GM20000 (cell line): ENCODE measurements around the gene NEU3.

ENCODE experiments used
- DNase-seq: peaks from one replicate; pipeline ENCODE4 v3.0.0; 2012; ENCODE audit warnings: low spot score
- TF ChIP-seq, protein P1 (sequence below): IDR thresholded peaks from 2 replicates; pipeline ENCODE4 v1.5.1; 2012; ENCODE audit warnings: mild to moderate bottlenecking, control low read depth; ENCODE audit errors: extremely low read depth, missing control alignments

NEU3 gene

GRCh38 chr11:75050516-75050915 lies 61.8 kb downstream of the NEU3 start:
- TF ChIP-seq, protein P1, sequence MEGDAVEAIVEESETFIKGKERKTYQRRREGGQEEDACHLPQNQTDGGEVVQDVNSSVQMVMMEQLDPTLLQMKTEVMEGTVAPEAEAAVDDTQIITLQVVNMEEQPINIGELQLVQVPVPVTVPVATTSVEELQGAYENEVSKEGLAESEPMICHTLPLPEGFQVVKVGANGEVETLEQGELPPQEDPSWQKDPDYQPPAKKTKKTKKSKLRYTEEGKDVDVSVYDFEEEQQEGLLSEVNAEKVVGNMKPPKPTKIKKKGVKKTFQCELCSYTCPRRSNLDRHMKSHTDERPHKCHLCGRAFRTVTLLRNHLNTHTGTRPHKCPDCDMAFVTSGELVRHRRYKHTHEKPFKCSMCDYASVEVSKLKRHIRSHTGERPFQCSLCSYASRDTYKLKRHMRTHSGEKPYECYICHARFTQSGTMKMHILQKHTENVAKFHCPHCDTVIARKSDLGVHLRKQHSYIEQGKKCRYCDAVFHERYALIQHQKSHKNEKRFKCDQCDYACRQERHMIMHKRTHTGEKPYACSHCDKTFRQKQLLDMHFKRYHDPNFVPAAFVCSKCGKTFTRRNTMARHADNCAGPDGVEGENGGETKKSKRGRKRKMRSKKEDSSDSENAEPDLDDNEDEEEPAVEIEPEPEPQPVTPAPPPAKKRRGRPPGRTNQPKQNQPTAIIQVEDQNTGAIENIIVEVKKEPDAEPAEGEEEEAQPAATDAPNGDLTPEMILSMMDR, result no peak

GRCh38 chr11:75051043-75051442 lies 62.3 kb downstream of the NEU3 start:
- TF ChIP-seq, protein P1, result no peak
- no peak for DNase-seq

More at GRCh38 chr11:75050516-75050915, 61.8 kb downstream of the NEU3 start:
- no peak for DNase-seq

- TF ChIP-seq, protein P1, result no peak
Observed at GRCh38 chr11:75052457-75052856, 63.7 kb downstream of the NEU3 start.

DNA sequence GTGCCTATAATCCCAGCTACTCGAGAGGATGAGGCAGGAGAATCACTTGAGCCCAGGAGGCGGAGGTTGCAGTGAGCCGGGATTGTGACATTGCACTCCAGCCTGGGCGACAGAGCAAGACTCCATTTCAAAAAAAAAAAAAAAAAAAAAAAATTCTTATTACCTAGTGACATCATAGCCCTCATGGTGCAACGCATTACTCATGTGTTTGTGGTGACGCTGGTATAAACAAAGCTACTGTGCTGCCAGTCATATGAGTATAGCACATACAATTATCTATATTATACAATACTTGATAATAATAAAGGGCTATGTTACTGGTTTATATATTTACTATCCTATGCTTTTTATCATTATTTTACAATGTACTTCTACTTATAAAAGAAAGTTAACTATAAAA lies 66.8 kb downstream of the NEU3 start:
- DNase-seq, result no peak
- TF ChIP-seq, protein P1, result no peak

More at GRCh38 chr11:75052457-75052856, 63.7 kb downstream of the NEU3 start:
- DNase-seq, result no peak

DNA sequence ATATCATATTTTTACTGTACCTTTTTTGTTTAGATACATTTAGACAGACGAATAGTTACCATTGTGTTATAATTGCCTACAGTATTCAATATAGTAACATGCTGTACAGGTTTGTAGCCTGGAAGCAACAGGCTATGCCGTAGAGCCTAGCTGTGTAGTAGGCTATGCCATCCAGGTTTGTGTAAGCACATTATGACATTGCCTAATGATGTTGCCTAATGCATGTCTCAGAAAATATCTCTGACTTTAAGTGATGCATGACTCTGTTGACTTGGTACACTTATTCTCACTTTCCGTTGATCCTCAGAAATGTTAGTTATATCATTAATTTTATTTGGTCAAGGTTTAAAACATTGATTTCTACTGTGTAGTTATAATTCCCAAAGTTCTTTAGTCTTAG lies 68.1 kb downstream of the NEU3 start:
- TF ChIP-seq, protein P1, result no peak
- DNase-seq, result no peak

DNA sequence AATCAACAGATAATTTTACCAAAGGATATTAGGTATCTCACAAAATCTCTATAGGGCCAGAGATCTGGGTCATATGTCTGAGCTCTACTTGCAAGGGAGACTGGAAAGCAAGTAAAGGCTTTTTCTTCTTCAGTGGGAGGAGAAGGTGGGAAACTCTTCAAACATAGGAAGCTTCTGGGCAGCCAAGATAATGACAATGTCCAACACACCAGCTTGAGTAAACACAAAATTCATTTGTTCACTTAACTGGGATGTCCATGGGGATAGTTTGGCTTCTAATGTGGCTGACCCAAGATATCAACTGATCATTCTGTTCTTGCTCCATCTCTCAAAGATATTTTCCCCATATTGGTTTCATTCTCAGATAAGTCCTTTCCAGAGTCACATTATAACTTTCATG lies 70.6 kb downstream of the NEU3 start:
- TF ChIP-seq, protein P1, result no peak
- no peak for DNase-seq

DNA sequence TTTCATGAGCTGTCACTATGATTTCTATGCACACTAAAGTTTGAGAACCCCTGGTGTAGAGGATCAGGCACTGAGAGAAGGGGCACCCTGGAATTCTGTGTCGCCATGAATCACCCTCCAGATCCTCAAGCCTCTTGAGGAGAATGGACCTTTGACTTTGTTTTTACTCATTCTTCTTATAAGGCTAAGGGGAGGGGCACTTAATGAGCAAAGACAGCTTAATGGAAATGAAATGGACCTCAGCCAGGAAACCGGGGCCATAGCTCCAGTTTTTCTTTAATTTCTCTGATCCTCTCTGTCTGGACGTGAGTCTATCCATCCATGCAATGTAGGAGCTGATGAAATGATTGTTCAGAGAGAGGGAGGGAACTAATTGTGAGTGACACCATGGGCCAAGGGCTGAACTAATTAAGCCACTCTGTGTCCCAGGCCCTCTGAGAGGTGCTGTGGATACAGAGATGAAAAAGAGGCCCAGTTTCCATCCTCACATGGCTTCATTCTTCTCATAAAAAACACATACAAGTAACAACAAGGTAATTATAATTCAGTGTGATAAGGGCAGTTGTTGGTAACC lies 75.1 kb downstream of the NEU3 start:
- no peak for DNase-seq
- TF ChIP-seq, protein P1, result no peak
